NK-92 treated with Interleukin-12 subunit alpha and Interleukin-12 subunit beta, amount 100 ng/mL, for 24 hours (cell line): ENCODE measurements around the gene SLC25A3.
"Not testable (repeated sequence)": the region's sequence is repeated elsewhere in the genome, so short reads cannot be mapped to it uniquely, and the experiment has no call there.

Experiments used
- DNase-seq: peaks from one replicate; lab custom pipeline; 2025; lab: John Stamatoyannopoulos, UW

SLC25A3 gene

GRCh38 chr12:98595243-98595988, 1.9 kb downstream of the SLC25A3 start:
- DNase-seq: no peak

DNA sequence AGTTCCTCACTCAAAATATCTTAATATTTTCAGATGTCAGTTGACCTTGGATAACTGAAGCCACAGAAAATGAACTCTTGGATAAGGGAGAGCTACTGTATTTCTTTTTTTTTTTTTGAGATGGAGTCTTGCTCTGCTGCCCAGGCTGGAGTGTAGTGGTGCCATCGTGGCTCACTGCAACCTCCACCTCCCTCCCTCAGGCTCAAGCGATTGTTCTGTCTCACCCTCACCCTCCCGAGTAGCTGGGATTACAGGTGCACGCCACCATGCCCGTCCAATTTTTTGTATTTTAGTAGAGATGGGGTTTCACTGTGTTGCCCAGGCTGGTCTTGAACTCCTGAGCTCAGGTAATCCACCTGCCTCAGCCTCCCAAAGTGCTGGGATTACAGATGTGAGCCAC, 3.8 kb downstream of the SLC25A3 start:
- DNase-seq: not testable (repeated sequence)

GRCh38 chr12:98601924-98602323, 8.4 kb downstream of the SLC25A3 start:
- no peak for DNase-seq

- no peak for DNase-seq
Measured at GRCh38 chr12:98606359-98606988, 13.0 kb downstream of the SLC25A3 start.

DNA sequence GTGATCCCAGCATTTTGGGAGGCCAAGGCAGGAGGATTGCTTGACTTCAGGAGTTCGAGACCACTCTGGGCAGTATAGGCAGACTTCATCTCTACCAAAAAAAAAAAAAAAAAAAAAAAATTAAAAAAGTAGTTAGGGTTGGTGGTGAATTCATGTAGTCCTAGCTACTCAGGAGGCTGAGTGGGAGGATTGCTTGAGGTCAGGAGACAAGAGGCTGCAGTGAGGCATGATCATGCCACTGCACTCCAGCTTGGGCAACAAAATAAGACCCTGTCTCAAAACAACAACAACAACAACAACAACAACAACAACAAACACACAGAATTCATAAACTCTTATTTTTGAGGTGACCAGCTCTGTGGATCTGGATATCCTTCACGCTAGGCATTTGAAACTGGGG, 17.1 kb downstream of the SLC25A3 start:
- DNase-seq: no peak

GRCh38 chr12:98612696-98613334, 19.3 kb downstream of the SLC25A3 start:
- peak; percentile 38 for DNase-seq

- DNase-seq: no peak
Measured at GRCh38 chr12:98618952-98619351, 25.5 kb downstream of the SLC25A3 start.

DNA sequence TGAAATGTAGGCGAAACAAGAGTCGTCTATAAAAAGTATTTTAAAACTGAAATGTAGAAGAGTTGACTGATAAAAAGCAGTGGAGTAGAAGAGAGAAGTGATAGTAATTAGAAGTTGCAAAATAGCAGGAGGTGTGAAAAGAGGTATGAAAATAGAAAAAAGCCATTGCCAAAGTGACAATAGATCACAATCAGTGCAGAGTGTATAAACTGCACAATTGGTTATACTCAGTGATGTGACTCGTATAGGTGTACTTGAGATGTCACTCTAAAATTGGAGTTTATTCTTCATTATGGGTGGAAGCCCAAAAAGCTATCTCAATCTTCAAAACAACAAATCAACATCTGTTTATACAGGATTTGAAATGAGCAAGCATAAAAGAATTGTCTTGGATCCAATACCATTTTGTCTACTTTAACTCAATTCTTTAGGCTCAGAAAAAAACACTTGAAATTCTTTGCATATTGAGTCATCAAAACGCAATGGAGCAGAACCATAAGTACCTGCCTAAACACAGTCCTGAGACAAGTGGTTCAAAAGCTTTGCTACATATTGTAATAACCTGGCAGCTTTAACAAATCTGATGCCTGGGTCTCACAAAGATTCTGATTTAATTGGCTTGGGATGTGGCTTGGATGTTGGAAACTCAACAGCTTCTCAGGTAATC, 42.3 kb downstream of the SLC25A3 start:
- no peak for DNase-seq

GRCh38 chr12:98637068-98637467, 43.6 kb downstream of the SLC25A3 start:
- no peak for DNase-seq

GRCh38 chr12:98638009-98638408, 44.5 kb downstream of the SLC25A3 start:
- DNase-seq: no peak

DNA sequence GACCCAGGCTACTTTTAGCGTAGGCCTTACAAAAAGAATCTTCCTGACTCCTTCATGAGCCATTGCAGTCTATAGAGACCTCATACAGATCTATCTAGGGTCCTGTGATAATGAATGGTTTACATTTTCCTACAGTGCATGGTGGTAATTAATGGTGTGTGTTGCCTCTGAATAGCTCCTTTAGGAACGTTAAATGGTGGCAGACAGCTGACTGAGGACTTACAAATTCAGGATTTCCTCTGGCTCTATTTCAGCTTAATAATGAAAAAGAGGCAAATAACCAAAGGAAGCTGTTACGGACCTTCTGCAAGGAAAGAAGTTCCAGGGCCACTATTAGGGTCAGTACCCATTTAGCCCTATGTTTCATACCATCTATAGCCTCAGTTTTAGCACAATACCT, 46.0 kb downstream of the SLC25A3 start:
- no peak for DNase-seq

DNA sequence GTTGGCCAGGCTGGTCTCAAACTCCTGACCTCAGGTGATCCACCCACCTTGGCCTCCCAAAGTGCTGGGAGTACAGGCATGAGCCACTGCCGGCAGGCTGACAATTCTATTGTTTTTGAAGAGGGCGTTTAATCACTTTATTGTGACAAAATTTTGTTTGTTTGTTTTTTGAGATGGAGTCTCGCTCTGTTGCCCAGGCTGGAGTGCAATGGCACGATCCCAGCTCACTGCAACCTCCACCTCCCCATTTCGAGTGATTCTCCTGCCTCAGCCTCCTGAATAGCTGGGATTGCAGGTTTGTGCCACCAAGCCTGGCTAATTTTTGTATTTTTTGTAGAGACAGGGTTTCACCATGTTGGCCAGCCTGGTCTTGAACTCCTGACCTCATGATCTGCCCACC, 49.3 kb downstream of the SLC25A3 start:
- DNase-seq: not testable (repeated sequence)

GRCh38 chr12:98644433-98644711, 50.9 kb downstream of the SLC25A3 start:
- peak; percentile 53 for DNase-seq

GRCh38 chr12:98644712-98645571, 51.5 kb downstream of the SLC25A3 start, which contains the start of the genes APAF1 and IKBIP:
TSS of gene APAF1 (plus strand) at chr12:98645290. CDS start at chr12:98648360, 3,070 bp downstream.
TSS of gene IKBIP (minus strand) at chr12:98644788. CDS start at chr12:98644701, 87 bp downstream.
- DNase-seq: peak; percentile 89

DNA sequence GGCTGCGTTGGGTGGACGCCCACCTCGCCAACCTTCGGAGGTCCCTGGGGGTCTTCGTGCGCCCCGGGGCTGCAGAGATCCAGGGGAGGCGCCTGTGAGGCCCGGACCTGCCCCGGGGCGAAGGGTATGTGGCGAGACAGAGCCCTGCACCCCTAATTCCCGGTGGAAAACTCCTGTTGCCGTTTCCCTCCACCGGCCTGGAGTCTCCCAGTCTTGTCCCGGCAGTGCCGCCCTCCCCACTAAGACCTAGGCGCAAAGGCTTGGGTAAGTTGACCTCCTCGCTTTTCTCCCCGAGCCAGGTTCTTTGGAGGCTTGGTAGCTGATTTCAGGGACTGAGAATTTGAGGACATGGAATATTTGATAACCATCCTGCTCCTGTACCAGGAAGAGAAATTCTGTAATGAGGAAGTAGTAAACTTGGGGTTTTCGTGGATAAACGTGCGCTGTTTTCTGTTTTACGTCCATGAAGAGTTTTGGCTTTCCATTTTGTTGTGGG, 52.1 kb downstream of the SLC25A3 start:
- DNase-seq: peak; percentile 19

DNA sequence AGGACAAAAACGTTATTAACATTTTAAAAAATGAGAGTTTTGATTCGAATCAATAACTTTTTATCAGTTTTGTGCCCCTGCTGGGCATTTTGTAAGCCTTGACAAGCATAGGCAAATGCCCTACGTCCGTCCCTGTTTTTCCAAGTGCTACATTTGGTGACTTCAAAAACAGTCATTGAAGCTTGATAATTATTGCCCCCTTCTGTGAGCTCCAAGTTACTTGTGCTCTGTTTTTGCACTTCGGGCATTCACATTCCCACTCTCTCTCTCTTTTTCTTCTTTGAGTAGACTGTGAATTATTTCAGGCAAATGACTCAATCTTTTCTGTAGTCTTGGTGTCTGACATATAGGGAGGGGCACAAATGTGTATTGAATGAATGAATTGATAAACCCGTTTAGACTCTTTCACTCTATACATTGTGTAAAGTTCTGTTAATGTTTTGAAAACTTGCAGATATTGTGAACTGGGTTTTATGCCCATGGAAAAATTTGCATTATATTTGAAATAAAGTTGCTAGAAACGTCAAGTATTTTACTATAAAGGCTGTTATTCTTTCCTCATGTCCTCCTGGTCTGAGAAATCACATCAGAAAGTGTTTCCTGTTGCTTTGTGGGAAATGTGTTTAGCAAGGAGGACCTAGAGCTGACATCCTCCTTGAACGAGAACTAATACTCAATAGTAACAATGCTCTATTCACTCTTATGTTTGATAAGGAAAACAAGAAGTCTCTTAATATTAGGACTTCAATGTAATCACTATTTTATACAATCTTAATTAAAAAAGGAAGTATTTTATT, 53.0 kb downstream of the SLC25A3 start:
- DNase-seq: no peak

DNA sequence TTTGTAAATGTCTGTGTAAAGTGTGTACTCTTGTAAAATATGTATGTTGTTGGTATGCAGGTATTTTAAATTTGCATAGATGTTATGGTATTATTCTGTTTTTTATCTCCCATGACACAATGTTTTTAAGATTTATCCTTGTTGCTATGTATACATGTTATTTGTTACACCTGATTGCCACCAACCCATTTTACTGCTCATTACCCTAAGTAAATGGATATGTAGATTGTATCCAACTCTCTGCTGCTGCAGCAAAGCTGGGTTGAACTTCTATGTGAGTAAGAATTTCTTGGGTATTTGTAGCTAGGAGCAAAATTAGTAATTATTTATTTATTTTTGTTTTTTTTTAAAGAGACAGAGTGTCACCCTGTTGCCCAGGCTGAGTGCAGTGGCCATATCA, 57.8 kb downstream of the SLC25A3 start:
- DNase-seq: no peak

- DNase-seq: no peak
Measured at GRCh38 chr12:98653866-98654493, 60.5 kb downstream of the SLC25A3 start.
